ENCODE data around the gene NKAIN2.
"Not testable (repeated sequence)": the region's sequence is repeated elsewhere in the genome, so short reads cannot be mapped to it uniquely, and the experiment has no call there.

Gene NKAIN2

DNA sequence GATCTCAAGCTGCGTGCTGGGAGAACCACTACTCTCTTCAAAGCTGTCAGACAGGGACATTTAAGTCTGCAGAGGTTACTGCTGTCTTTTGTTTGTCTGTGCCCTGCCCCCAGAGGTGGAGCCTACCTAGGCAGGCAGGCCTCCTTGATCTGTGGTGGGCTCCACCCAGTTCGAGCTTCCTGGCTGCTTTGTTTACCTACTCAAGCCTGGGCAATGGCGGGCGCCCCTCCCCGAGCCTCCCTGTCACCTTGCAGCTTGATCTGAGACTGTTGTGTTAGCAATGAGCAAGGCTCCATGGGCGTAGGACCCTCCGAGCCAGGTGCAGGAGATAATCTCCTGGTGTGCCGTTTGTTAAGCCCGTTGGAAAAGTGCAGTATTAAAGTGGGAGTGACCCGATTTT, 609.0 kb downstream of the NKAIN2 start:
- not testable (repeated sequence) for ATAC-seq

DNA sequence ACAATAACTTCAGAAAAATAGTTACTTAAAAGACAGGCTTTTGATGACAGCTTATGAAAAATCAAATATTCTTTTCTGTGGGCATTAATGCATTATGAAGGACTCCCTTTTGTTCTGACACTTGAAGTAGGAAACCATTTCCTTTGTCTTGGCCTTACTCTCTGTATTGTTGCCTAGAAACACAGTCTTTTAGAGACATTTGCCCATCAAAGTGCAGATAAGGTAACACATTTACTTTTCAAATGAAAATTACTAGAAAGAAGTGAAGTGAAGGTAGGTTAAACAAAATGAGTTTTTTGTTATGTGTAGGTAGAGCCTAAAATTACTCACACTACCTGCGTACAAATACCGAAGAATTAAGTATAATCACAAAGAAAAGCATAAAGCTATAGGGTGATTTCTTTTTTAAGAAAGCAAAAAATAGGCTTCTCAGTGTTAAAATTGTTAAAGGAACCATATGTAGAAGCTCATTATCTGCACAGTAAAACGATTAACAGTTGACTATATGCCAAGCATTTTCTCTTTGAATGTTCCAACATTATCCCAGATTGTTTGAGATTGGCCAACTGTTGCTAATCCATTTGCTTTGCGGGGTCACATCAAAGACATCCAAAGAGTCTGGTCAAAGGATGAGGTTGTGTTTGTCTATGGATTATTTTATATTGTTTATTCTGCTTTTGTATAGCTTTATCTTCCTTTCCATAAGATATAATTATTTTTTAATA, 616.6 kb downstream of the NKAIN2 start:
- TF ChIP-seq BACH2 (CRISPR knock-in tag; IDR thresholded peaks at IDR 0.05; ENCODE audit: borderline replicate concordance), result no peak
- TF ChIP-seq, protein P1, sequence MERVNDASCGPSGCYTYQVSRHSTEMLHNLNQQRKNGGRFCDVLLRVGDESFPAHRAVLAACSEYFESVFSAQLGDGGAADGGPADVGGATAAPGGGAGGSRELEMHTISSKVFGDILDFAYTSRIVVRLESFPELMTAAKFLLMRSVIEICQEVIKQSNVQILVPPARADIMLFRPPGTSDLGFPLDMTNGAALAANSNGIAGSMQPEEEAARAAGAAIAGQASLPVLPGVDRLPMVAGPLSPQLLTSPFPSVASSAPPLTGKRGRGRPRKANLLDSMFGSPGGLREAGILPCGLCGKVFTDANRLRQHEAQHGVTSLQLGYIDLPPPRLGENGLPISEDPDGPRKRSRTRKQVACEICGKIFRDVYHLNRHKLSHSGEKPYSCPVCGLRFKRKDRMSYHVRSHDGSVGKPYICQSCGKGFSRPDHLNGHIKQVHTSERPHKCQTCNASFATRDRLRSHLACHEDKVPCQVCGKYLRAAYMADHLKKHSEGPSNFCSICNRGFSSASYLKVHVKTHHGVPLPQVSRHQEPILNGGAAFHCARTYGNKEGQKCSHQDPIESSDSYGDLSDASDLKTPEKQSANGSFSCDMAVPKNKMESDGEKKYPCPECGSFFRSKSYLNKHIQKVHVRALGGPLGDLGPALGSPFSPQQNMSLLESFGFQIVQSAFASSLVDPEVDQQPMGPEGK (CRISPR knock-in tag; IDR thresholded peaks at IDR 0.05; ENCODE audit: borderline replicate concordance), result no peak
- TF ChIP-seq, protein P2, sequence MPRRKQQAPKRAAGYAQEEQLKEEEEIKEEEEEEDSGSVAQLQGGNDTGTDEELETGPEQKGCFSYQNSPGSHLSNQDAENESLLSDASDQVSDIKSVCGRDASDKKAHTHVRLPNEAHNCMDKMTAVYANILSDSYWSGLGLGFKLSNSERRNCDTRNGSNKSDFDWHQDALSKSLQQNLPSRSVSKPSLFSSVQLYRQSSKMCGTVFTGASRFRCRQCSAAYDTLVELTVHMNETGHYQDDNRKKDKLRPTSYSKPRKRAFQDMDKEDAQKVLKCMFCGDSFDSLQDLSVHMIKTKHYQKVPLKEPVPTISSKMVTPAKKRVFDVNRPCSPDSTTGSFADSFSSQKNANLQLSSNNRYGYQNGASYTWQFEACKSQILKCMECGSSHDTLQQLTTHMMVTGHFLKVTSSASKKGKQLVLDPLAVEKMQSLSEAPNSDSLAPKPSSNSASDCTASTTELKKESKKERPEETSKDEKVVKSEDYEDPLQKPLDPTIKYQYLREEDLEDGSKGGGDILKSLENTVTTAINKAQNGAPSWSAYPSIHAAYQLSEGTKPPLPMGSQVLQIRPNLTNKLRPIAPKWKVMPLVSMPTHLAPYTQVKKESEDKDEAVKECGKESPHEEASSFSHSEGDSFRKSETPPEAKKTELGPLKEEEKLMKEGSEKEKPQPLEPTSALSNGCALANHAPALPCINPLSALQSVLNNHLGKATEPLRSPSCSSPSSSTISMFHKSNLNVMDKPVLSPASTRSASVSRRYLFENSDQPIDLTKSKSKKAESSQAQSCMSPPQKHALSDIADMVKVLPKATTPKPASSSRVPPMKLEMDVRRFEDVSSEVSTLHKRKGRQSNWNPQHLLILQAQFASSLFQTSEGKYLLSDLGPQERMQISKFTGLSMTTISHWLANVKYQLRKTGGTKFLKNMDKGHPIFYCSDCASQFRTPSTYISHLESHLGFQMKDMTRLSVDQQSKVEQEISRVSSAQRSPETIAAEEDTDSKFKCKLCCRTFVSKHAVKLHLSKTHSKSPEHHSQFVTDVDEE (CRISPR knock-in tag; IDR thresholded peaks at IDR 0.05), result no peak
- TF ChIP-seq SNAI2 (CRISPR knock-in tag; IDR thresholded peaks at IDR 0.05), result no peak
- no peak for TF ChIP-seq OSR1 (CRISPR knock-in tag; IDR thresholded peaks at IDR 0.05)
- TF ChIP-seq, protein P3, sequence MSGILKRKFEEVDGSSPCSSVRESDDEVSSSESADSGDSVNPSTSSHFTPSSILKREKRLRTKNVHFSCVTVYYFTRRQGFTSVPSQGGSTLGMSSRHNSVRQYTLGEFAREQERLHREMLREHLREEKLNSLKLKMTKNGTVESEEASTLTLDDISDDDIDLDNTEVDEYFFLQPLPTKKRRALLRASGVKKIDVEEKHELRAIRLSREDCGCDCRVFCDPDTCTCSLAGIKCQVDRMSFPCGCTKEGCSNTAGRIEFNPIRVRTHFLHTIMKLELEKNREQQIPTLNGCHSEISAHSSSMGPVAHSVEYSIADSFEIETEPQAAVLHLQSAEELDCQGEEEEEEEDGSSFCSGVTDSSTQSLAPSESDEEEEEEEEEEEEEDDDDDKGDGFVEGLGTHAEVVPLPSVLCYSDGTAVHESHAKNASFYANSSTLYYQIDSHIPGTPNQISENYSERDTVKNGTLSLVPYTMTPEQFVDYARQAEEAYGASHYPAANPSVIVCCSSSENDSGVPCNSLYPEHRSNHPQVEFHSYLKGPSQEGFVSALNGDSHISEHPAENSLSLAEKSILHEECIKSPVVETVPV (CRISPR knock-in tag; IDR thresholded peaks at IDR 0.05), result no peak
- TF ChIP-seq TOX (CRISPR knock-in tag; IDR thresholded peaks at IDR 0.05; ENCODE audit: borderline replicate concordance), result no peak
- no peak for TF ChIP-seq ZFP30 (CRISPR knock-in tag; IDR thresholded peaks at IDR 0.05)
- ATAC-seq, result no peak

DNA sequence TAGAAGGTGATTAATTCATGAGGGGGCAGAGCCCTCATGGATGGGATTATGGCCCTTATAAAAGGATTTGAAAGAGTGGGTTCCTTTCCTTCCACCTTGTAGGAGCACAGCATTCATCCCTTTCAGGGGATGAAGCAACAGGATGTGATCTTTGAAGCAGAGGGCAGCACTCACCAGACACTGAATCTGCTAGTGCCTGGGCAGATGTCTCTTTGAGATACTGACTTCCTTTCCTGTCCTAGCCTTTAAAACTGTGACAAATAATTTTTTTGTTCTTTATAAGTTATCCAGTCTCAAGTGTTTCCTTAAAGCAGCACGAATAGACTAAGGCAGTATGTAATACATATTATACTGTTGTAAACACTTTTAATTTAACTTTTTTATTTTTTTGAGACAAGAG, 620.0 kb downstream of the NKAIN2 start:
- TF ChIP-seq ZFP30 (CRISPR knock-in tag; IDR thresholded peaks at IDR 0.05) (no peak), ZC3H10 (CRISPR knock-in tag; IDR thresholded peaks at IDR 0.05) (no peak), TOX (CRISPR knock-in tag; IDR thresholded peaks at IDR 0.05; ENCODE audit: borderline replicate concordance) (no peak), ZNF70 (CRISPR knock-in tag; IDR thresholded peaks at IDR 0.05) (no peak)
- TF ChIP-seq, protein P4, sequence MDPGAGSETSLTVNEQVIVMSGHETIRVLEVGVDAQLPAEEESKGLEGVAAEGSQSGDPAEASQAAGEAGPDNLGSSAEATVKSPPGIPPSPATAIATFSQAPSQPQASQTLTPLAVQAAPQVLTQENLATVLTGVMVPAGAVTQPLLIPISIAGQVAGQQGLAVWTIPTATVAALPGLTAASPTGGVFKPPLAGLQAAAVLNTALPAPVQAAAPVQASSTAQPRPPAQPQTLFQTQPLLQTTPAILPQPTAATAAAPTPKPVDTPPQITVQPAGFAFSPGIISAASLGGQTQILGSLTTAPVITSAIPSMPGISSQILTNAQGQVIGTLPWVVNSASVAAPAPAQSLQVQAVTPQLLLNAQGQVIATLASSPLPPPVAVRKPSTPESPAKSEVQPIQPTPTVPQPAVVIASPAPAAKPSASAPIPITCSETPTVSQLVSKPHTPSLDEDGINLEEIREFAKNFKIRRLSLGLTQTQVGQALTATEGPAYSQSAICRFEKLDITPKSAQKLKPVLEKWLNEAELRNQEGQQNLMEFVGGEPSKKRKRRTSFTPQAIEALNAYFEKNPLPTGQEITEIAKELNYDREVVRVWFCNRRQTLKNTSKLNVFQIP (CRISPR knock-in tag; IDR thresholded peaks at IDR 0.05; ENCODE audit: borderline replicate concordance, low read depth), result no peak
- TF ChIP-seq, protein P2 (CRISPR knock-in tag; IDR thresholded peaks at IDR 0.05), result no peak
- TF ChIP-seq, protein P3 (CRISPR knock-in tag; IDR thresholded peaks at IDR 0.05), result no peak
- TF ChIP-seq, protein P1 (CRISPR knock-in tag; IDR thresholded peaks at IDR 0.05; ENCODE audit: borderline replicate concordance), result no peak
- no peak for ATAC-seq
